Right renal cortex interstitium (tissue), 3 donors: ENCODE data around the gene THEM5. TPM values are rescaled to one million over a fixed set of nuclear protein-coding genes. Genes with fewer than 3 reads are reported as not detected.
"Not testable (repeated sequence)": the region's sequence is repeated elsewhere in the genome, so short reads cannot be mapped to it uniquely, and the experiment has no call there.

ENCODE experiments used
- DNase-seq, 3 donors: peaks; one replicate each; pipeline ENCODE4 v3.0.0-alpha.2; 2013; ENCODE audit warnings: low read depth in 3 of 3, low spot score in 2 of 3
- polyA plus RNA-seq, 3 donors: library from polyadenylated mRNA; unstranded; fragments of 120-200 nt; gene quantifications; one replicate each; pipeline ENCODE4 v1.2.1, GENCODE V29; 2013; ENCODE audit not compliant: insufficient read length in 3 of 3

THEM5 gene, protein sequence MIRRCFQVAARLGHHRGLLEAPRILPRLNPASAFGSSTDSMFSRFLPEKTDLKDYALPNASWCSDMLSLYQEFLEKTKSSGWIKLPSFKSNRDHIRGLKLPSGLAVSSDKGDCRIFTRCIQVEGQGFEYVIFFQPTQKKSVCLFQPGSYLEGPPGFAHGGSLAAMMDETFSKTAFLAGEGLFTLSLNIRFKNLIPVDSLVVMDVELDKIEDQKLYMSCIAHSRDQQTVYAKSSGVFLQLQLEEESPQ
- polyA plus RNA-seq, result under 1 TPM; 0.29 to 0.49 (median 0.44) TPM

DNA sequence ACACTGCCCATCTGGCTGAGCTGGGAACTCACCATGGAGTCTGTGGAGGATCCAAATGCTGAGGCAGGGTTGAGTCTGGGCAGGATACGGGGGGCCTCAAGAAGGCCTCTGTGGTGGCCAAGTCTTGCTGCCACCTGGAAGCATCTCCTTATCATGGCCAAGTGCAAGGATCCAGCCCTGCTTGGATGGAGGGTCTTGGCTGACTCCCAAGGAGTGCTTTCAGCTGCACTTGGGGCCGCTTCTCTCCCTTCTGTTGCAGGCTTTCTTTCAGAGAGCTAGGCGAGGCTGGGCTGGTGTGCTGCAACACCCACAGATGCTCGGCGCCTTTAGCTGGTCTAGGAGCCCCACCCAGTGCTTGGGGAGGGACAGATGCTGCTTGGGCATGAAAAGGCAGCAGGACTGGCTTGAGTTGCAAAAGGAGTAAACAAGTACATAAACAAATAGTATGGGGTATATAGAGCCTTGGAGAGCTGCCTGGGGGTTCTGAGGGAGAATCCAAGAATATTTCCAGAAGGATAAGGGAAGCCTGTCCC, at the start of gene THEM5:
TSS of gene THEM5 (minus strand) at position 302 of the 533 bp plus-strand sequence. CDS start at position 155, 147 bp downstream.
- DNase-seq, result no peak

DNA sequence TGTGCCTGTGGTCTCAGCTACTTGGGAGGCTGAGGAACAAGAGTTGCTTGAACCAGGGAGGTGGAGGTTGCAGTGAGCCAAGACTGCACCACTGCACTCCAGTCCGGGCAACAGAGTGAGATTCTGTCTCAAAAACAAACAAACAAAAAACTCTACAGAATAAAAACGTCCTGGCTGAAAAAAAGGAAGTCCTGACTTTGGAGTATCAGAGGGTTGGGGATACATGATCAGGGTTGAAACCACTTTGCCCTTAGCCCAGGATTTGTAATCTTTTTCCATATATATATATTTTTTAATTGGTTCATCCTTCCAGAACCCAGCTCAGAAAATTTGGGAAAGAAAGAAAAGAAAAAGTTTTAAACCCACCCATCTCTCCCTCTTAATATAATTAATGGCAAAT, 49.3 kb upstream of the THEM5 start:
- no peak for DNase-seq

DNA sequence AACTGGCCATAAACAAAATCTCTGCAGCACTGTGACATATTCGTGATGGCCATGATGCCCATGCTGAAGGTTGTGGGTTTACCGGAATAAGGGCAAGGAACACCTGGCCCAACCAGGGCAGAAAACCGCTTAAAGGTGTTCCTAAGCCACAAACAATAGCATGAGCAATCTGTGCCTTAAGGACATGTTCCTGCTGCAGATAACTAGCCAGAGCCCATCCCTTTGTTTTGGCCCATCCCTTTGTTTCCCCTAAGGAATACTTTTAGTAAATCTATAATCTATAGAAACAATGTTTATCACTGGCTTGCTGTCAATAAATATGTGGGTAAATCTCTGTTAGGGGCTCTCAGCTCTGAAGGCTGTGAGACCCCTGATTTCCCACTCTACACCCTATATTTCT, 47.3 kb upstream of the THEM5 start:
- not testable (repeated sequence) for DNase-seq

DNA sequence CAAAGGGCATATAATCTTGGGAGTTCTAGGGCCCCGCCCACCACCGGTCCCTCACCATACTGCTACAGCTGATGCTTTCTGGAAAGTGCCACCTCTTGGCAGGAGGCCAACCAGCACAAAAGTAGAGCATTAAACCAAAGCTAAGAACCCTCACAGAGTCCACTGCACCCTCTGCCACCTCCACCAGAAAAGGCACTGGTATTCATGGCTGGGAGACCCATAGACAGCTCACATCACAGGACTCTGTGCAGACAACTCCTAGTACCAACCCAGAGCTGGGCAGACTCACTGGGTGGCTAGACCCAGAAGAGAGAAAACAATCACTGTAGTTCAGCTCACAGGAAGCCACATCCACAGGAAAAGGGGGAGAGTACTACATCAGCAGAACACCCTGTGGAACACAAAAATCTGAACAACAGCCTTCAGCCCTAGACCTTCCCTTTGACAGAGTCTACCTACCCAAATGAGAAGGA, 45.0 kb upstream of the THEM5 start:
- DNase-seq, result no peak

DNA sequence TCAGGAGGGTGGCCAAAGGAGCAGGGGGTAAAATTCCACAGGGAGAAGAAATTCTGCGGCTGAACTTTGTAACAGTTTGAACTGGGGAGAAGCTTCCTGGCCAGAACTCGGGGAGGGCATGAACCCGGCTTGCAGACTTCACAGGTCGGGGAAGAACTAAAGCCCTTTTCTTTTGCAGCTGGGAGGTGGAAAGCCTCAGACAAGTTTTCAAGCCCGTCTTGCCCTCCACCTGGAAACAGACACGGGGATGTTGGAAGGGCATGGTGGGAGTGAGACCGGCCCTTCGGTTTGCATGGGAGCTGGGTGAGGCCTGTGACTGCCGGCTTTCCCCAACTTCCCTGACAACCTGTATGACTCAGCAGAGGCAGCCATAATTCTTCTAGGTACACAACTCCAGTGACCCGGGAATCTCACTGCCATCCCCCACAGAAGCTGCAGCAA, 44.5 kb upstream of the THEM5 start:
- DNase-seq, result no peak

DNA sequence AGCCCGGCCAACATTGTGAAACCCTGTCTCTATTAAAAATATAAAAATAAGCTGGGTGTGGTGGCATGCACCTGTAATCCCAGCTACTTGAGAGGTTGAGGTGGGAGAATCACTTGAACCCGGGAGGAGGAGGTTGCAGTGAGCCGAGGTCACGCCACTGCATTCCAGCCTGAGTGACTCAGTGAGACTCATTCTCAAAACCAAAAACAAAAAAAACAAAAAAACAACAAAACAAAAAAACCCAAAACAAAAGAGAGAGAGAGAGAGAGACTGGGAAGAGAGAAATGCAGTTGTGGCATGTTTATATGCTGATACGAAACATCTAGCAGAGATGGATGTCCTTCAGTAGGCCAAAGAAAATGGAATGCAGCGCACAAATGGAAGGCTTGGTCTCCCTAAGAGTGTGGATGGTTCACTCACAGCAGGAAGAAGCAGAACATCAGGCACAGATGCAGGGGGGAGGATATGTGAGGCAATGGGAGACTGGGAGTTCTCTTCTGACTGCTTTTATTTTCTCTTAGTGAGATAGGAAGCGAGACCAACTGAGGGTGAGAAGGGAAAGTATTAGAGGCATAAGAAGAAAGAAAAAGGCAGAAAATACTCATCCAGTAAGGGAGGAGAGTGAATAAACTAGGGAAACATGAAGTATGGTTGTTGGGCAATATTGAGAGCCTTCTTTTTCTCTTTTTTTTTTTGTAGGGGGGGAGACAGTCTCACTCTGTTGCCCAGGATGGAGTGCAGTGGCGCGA, 39.8 kb upstream of the THEM5 start:
- DNase-seq, result no peak

DNA sequence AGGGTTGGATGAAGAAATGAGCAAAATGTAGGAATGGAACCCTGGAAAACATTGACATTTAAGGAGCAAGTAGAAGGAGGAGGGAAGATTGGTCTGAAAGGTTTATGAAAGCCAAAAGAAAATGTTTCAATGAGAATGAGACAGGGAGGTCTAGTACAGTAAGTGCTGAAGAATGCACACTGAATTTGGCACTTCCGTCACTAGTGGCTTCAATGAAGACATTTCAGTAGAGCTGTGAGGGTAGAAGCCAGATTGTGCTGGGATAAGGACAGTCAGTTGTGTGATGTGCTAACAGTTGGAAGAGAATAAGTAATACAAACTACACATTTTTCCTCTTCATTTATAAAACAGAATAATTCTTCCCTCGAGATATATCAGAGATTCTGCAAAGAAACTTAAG, 38.7 kb upstream of the THEM5 start:
- DNase-seq, result no peak

DNA sequence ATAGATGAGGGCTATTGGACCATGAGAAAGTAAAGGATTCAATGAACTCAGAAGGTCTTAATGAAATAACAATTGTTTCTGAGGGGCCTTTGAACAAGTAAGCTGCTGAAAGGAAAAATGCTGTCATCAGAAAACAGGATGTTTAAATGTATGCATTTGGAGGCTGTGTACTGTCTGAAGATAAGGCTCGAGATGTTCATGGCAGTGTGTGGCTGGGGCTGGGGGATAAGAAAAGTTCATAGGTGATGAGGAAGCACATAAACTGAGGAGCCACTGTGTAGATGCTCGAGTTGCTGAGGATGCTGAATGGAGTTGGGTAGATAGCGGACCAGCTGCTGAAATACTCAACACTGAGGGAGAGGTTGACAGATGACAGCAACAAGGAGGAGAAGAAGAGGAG, 38.0 kb upstream of the THEM5 start:
- DNase-seq, result no peak

DNA sequence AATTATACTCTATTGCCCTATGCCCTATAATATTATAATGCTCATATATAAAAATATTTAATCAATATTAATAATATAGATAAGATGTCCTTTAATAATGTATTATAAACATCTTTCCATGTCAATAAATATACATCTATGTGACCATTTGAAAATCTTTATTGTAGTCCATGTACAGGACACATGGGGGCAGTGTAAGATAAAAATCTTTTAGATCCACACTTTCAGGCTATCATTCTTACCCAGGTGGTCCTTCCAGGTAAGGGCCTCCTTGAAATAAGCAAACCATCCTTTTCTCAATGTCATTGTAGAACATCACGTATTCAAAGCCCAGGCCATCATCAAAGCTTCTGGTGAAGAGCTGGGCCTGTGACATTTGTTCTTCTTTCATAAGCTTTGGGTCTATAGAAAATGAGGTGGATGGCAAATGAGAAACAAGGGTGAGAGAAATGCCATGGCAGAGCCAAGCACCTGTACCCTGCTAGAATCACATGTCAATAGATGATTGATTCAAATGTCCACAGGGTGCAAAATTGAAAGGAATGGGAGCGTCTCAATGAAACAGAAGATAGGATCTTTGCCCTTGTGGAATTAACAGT, 35.6 kb upstream of the THEM5 start:
- DNase-seq, result no peak

DNA sequence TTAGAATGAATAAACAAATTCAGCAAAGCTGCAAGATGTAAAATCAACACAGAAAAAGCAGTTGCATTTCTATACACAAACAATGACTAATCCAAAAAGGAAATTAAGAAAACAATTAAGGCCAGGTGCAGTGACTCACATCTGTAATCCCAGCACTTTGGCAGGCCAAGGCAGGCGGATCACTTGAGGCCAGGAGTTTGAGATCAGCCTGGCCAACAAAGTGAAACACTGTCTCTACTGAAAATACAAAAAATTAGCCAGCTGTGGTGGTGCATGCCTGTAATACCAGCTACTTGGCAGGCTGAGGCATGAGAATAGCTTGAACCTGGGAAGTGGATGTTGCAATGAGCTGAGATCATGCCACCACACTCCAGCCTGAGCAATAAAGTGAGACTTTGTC, 33.5 kb upstream of the THEM5 start:
- no peak for DNase-seq

DNA sequence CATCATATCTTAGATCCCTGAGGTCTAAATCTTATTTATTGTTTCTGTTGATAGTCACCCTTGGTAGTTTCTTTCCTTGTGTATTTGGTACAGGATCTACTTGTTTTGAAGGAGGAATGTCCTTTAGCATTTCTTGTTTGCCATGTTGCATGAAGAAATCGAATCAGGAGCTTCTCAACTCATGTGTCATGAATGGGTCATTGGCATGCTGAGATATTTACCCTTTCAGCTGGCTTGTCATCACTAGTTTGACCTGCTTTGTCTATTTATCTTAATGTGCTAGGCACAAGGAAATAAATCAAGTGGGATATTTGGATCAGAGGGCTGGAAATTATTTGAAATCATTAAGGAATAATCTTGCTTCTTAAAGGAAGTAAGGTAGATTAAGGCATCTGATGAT, 32.0 kb upstream of the THEM5 start:
- DNase-seq, result no peak

DNA sequence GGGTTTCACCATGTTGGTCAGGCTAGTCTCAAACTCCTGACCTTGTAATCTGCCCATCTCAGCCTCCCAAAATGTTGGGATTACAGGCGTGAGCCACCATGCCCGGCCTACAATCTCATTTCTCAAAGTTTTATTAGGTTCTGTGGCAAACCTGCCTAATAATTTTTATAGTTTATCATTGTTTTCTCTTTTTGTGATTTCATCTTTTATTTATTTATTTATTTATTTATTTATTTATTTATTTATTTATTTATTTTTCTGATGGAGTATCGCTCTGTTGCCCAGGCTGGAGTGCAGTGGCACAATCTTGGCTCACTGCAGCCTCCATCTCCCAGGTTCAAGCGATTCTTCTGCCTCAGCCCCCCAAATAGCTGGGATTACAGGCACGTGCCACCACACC, 31.4 kb upstream of the THEM5 start:
- not testable (repeated sequence) for DNase-seq

DNA sequence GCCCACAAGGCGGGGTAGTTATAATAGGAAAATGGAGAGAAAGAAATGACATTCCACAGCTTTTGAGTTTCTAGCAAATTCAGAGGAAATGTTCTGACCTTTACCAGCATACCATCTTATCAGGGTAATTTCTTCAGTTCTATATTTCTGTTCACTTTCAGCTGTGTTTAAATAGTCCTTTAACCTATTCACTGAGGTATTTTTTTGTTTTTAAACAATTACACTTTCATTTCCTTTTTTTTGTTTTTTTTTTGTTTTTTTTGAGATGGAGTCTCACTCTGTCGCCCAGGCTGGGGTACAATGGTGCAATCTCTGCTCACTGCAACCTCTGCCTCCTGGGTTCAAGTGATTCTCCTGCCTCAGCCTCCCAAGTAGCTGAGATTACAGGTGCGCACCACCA, 30.9 kb upstream of the THEM5 start:
- not testable (repeated sequence) for DNase-seq

DNA sequence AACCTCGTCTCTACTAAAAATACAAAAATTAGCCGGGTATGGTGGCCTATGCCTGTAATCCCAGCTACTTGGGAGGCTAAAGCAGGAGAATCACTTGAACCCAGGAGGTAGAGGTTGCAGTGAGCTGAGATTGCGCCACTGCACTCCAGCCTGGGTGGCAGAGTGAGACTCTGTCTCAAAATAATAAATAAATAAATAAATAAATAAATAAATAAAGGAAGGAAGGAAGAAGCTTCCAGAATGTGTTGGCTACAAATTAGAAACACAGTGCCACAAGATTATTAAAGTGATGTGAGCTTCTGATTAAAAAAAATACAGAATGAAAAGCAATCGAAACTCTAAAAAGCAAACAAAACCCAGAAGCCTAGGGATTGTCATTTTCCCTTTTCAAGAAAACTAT, 30.4 kb upstream of the THEM5 start:
- DNase-seq, result not testable (repeated sequence)

DNA sequence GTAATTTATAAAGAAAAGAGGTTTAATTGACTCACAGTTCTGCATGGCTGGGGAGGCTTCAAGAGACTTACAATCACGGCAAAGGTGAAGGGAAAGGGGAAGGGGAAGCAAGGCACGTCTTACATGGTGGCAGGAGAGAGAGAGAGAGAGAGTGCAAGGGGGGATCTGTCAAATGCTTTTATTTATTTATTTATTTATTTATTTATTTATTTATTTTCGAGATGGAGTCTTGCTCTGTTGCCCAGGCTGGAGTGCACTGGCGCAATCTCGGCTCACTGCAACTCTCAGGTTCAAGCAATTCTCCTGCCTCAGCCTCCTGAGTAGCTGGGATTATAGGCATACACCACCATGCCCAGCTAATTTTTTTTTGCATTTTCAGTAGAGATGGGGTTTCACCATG, 29.4 kb upstream of the THEM5 start:
- not testable (repeated sequence) for DNase-seq

DNA sequence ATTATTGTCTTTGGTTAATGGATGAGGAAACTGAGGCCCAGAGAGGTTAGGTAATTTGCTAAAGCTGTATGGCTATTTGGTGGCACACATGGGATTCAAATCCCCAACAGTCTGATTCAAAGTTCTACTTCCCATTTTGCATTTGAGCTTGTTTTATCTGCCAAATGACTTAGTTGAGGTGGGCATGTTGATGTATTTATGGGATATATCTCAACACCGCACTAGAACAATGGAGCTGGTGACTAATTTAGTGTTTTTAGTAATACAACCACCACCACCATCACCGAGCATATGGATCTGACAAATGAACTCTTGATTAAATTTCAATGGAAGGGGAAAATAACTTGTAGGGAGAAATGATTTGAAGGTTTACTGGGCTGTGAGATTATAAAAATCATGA, 29.0 kb upstream of the THEM5 start:
- no peak for DNase-seq

DNA sequence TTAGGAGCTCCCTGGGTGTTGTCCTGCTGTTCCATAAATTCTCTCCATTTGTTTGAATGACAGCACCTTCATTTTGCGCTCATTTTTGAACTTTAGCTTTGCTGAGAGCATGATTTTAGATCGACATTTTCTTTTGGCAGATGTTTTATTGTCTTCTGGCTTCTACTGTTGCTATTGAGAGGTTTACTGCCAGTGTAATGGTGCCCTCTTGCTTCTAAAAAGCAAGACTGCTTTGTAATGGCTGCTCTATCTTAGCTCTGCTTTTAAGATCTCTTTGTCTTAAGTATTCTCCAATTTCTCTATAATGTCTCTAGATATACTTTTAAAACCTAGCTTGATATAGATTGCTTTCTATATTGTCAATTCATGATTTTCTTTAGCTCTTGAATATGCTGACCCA, 28.0 kb upstream of the THEM5 start:
- DNase-seq, result no peak

DNA sequence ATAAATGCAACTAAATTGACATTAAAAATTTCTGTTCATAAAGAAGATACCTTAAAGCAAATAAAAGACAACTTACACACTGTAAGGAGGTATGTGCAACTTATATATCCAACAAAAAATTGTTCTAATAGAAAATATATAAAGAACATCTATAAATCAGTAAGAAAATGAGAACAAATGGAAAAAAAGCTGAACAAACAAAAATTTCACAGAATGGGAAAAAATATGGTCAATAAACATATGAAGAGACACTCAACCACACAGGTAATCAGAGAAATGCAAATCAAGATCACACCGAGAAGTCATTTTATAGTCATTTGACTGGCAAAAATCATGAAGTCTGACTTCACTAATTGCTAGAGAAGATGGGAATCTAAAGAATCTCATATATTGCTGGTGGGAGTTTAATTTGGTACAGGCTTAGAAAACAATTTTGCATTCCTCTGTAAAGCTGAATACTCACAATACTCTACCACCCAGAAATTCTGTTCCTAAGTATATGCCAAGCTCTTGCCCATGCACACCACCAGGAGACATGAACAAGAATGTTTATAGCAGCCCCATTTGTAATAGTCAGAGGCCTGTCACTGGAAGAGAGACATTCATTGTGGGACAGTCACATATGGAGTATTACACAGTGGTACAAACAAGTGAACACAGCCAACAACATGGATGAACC, 22.0 kb upstream of the THEM5 start:
- no peak for DNase-seq

DNA sequence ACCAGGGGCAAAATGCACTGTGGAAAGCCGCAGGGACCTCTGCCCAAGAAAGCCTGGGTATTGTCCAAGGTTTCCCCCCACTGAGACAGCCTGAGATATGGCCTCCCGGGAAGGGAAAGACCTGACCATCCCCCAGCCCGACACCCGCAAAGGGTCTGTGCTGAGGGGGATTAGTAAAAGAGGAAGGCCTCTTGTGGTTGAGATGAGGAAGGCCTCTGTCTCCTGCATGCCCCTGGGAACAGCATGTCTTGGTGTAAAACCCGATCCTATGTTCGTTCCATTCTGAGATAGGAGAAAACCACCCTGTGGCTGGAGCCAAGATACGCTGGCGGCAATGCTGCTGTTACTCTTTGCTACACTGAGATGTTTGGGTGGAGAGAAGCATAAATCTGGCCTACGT, 19.3 kb upstream of the THEM5 start:
- DNase-seq, result not testable (repeated sequence)

DNA sequence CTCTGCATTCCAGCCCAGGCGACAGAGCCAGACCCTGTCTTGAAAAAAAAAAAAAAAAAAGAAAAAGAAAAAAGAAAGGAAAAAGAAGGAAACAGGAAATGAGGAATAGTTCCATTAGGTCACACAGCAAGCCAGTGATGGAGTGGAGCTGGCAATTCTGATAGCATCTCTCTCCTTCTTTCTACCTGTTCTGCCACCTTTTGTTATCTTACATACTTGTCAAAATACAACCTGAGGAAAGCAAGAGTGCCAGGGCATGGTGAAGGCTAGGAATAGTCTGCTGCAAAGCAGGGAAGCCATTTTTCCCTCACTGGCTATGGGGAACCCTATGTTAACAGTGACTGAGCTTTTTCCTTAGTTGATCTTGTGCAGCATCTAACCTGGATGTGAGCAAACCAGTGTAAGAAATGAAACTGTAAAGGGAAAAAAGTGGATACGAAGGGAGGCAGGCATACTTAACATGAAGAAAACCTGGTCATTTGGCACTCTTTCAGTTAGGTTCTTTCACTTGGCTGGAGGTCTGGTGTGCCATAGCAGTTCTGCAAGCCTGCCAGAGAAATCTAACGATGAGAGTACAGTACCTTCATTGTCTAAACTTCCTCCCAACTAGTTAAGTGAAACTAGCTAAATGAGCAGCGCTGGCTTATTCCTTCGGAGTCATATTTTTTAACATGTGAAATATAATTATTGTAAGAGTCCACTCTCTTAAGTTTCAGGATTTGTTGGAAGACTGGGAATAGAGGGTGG, 17.9 kb upstream of the THEM5 start:
- DNase-seq, result no peak
